ENCODE measurements around the gene PACSIN2.
A peak's percentile ranks its signal among the peaks of the same experiment; 100 is the strongest.

PACSIN2 gene

GRCh38 chr22:42901790-42902508 lies 113.0 kb downstream of the PACSIN2 start:
- DNase-seq = no peak

- DNase-seq = no peak
Observed at GRCh38 chr22:42897960-42898359, 117.0 kb downstream of the PACSIN2 start.

GRCh38 chr22:42895541-42895981 lies 119.4 kb downstream of the PACSIN2 start:
- no peak for DNase-seq

- peak; percentile 77 for DNase-seq
Observed at GRCh38 chr22:42895087-42895486, 119.9 kb downstream of the PACSIN2 start.

- DNase-seq = peak; percentile 51
Observed at GRCh38 chr22:42893371-42894150, 121.4 kb downstream of the PACSIN2 start.

GRCh38 chr22:42892571-42893316 lies 122.2 kb downstream of the PACSIN2 start:
- no peak for DNase-seq

GRCh38 chr22:42892156-42892555 lies 122.8 kb downstream of the PACSIN2 start:
- no peak for DNase-seq

- DNase-seq = no peak
Observed at GRCh38 chr22:42891696-42892095, 123.3 kb downstream of the PACSIN2 start.

GRCh38 chr22:42891008-42891407 lies 123.9 kb downstream of the PACSIN2 start:
- no peak for DNase-seq

GRCh38 chr22:42889304-42889703 lies 125.6 kb downstream of the PACSIN2 start:
- DNase-seq = peak; percentile 68

- DNase-seq = no peak
Observed at GRCh38 chr22:42887523-42888507, 127.1 kb downstream of the PACSIN2 start.

GRCh38 chr22:42887120-42887519 lies 127.8 kb downstream of the PACSIN2 start:
- DNase-seq = no peak

GRCh38 chr22:42885446-42885845 lies 129.5 kb downstream of the PACSIN2 start:
- DNase-seq = no peak

GRCh38 chr22:42884616-42885375 lies 130.2 kb downstream of the PACSIN2 start:
- DNase-seq = no peak

GRCh38 chr22:42883970-42884369 lies 131.0 kb downstream of the PACSIN2 start:
- no peak for DNase-seq

GRCh38 chr22:42883121-42883520 lies 131.8 kb downstream of the PACSIN2 start:
- DNase-seq = no peak

GRCh38 chr22:42881982-42882656 lies 132.8 kb downstream of the PACSIN2 start:
- DNase-seq = no peak

GRCh38 chr22:42881298-42881697 lies 133.7 kb downstream of the PACSIN2 start:
- DNase-seq = no peak

GRCh38 chr22:42880815-42881214 lies 134.1 kb downstream of the PACSIN2 start:
- no peak for DNase-seq

GRCh38 chr22:42879371-42880021 lies 135.5 kb downstream of the PACSIN2 start:
- DNase-seq = no peak

Measured in activated CD4-positive, alpha-beta T cell treated with anti-CD3 and anti-CD28 coated beads, Interleukin-2, amount 50 U/mL, for 16 hours (primary cell).